NCI-H1436 treated with DMSO at 0.1 percent for 48 hours (cell line): ENCODE data around the gene SLC39A6.
"Not testable (repeated sequence)": the region's sequence is repeated elsewhere in the genome, so short reads cannot be mapped to it uniquely, and the experiment has no call there.

Experiments used
- DNase-seq: peaks from one replicate; lab custom pipeline; 2025; lab: John Stamatoyannopoulos, UW

SLC39A6 gene

GRCh38 chr18:36099311-36099710 lies 29.8 kb downstream of the SLC39A6 start:
- no peak for DNase-seq

- DNase-seq, result no peak
Measured at GRCh38 chr18:36096955-36097354, 32.2 kb downstream of the SLC39A6 start.

GRCh38 chr18:36095936-36096519 lies 33.1 kb downstream of the SLC39A6 start:
- DNase-seq, result no peak

- no peak for DNase-seq
Measured at GRCh38 chr18:36094431-36094830, 34.7 kb downstream of the SLC39A6 start.

- not testable (repeated sequence) for DNase-seq
Measured at GRCh38 chr18:36092116-36092515, 37.0 kb downstream of the SLC39A6 start.

GRCh38 chr18:36089001-36089400 lies 40.1 kb downstream of the SLC39A6 start:
- DNase-seq, result no peak

- no peak for DNase-seq
Measured at GRCh38 chr18:36088256-36088655, 40.9 kb downstream of the SLC39A6 start.

- no peak for DNase-seq
Measured at GRCh38 chr18:36086186-36086585, 43.0 kb downstream of the SLC39A6 start.

- no peak for DNase-seq
Measured at GRCh38 chr18:36085195-36085594, 43.9 kb downstream of the SLC39A6 start.

- DNase-seq, result no peak
Measured at GRCh38 chr18:36083729-36084128, 45.4 kb downstream of the SLC39A6 start.

GRCh38 chr18:36081118-36081517 lies 48.0 kb downstream of the SLC39A6 start:
- DNase-seq, result not testable (repeated sequence)

GRCh38 chr18:36078751-36079529 lies 50.2 kb downstream of the SLC39A6 start:
- DNase-seq, result no peak

- not testable (repeated sequence) for DNase-seq
Measured at GRCh38 chr18:36077764-36078163, 51.4 kb downstream of the SLC39A6 start.

GRCh38 chr18:36075862-36076587 lies 53.1 kb downstream of the SLC39A6 start:
- no peak for DNase-seq

GRCh38 chr18:36074435-36074834 lies 54.7 kb downstream of the SLC39A6 start:
- DNase-seq, result no peak

- no peak for DNase-seq
Measured at GRCh38 chr18:36073676-36074075, 55.5 kb downstream of the SLC39A6 start.

GRCh38 chr18:36072406-36072805 lies 56.7 kb downstream of the SLC39A6 start:
- not testable (repeated sequence) for DNase-seq

GRCh38 chr18:36067055-36067957 lies 61.8 kb downstream of the SLC39A6 start, which contains the start of gene RPRD1A:
Gene RPRD1A, minus strand, starts transcription at chr18:36067559. Its CDS starts 155 bp downstream, at chr18:36067404.
- peak; percentile 68 for DNase-seq

GRCh38 chr18:36066686-36067054 lies 62.5 kb downstream of the SLC39A6 start:
- DNase-seq, result no peak

GRCh38 chr18:36066001-36066400 lies 63.1 kb downstream of the SLC39A6 start:
- DNase-seq, result no peak

- not testable (repeated sequence) for DNase-seq
Measured at GRCh38 chr18:36064809-36065079, 64.4 kb downstream of the SLC39A6 start.
